ENCODE data around the gene IKZF4. TPM values are rescaled to one million over a fixed set of nuclear protein-coding genes. Genes with fewer than 3 reads are reported as not detected.

The IKZF4 gene
- total and polyA plus RNA-seq, 2 of the 8 experiments (the other 6 are each of a cell fraction or from before 2014, with no cell fraction given) = 8.0 to 13.3 TPM

GRCh38 chr12:56037161-56037560 is 16.3 kb downstream of the IKZF4 start:
- no peak overlapping the region for H2AFZ ChIP-seq (ENCODE audit: low read length)
- ChIA-PET CTCF (ENCODE audit: partially characterized antibody) (interaction anchor here (0.5 to 5.1 kb wide), 4 partner anchors 7 to 1036 kb away, joined by 3 to 54 read pairs (median 4); partner anchors contain the start of gene SUOX), POLR2A (ENCODE audit: partially characterized antibody) (interaction anchor here (0.8 to 5.2 kb wide), 7 partner anchors 8 to 80 kb away, joined by 3 to 46 read pairs (median 3); partner anchors contain the start of genes ERBB3, IKZF4 and ZC3H10)
- FAIRE-seq (no peak), DNase-seq (ENCODE audit: low read depth in 1 of 2, low spot score in 2 of 2) (no peak)
- no peak overlapping the region for H2BK20ac ChIP-seq (ENCODE audit: low read length)
- no peak overlapping the region for H3K14ac ChIP-seq (ENCODE audit: insufficient read length)
- no peaks in the 10 kb centered on the region; a peak in 1 of 4 replicates for H3K9me3 ChIP-seq (ENCODE audit: insufficient read depth in 2 of 2, low read depth in 1 of 2, low read length in 1 of 2)
- no peak overlapping the region for H3K23ac ChIP-seq (ENCODE audit: insufficient read length)
- no peak overlapping the region for H2BK12ac ChIP-seq (ENCODE audit: low read depth, low read length)
- no peaks in the 10 kb centered on the region for H4K20me1 ChIP-seq (replicated peaks in 1 of 2; ENCODE audit: control insufficient read depth in 1 of 2, insufficient read depth in 2 of 2, low read length in 2 of 2)
- H3K9ac ChIP-seq (replicated peaks in 1 of 4; ENCODE audit: extremely low read depth in 1 of 4, low read depth in 3 of 4, low read length in 3 of 4) = no peak overlapping the region
- no peak overlapping the region for H2BK5ac ChIP-seq (ENCODE audit: low read depth, low read length)
- no peak overlapping the region for H3K4ac ChIP-seq (replicated peaks; ENCODE audit: insufficient read length, low read depth, low read length)
- no peak overlapping the region for H3K56ac ChIP-seq (replicated peaks; ENCODE audit: insufficient read length, low read depth, low read length)
- H2BK15ac ChIP-seq (ENCODE audit: low read length) = no peak overlapping the region
- H3K4me2 ChIP-seq (ENCODE audit: insufficient read depth in 1 of 2, low read depth in 2 of 2, low read length in 2 of 2) = no peak overlapping the region
- no peak overlapping the region for H2BK120ac ChIP-seq (replicated peaks; ENCODE audit: low read depth, low read length)
- H3K79me2 ChIP-seq (ENCODE audit: control insufficient read depth in 1 of 2, insufficient read depth in 2 of 2, low read length in 2 of 2) = peaks cover 0 to 2% of the 10 kb centered on the region in 2 experiments; a peak in 2 of 4 replicates
- no peaks in the 10 kb centered on the region for H3K27me3 ChIP-seq (replicated peaks in 1 of 4; ENCODE audit: control insufficient read depth in 3 of 4, extremely low read depth in 1 of 4, insufficient read depth in 3 of 4, low read length in 3 of 4)
- no peak overlapping the region for H4K8ac ChIP-seq (ENCODE audit: extremely low read depth, insufficient read depth, low read length)
- peaks cover 8 to 28% (median 21%) of the 10 kb centered on the region in 4 experiments; a peak in 6 of 8 replicates for H3K36me3 ChIP-seq (ENCODE audit: control insufficient read depth in 2 of 4, insufficient read depth in 4 of 4, low read length in 3 of 4)
- no peak overlapping the region for H3K18ac ChIP-seq (ENCODE audit: extremely low read depth, low read length)
- TF ChIP-seq CREB1 (IDR thresholded peaks at IDR 0.05) = no peak
- TF ChIP-seq USF2 (IDR thresholded peaks at IDR 0.05; ENCODE audit: low read length) = no peak
- TF ChIP-seq SUZ12 (IDR thresholded peaks at IDR 0.05; ENCODE audit: low read length) = no peak
- TF ChIP-seq EZH2 (IDR thresholded peaks at IDR 0.05; ENCODE audit: low read depth, low read length, severe bottlenecking) = no peak
- no peak for TF ChIP-seq POLR2A (IDR thresholded peaks at IDR 0.05; ENCODE audit: control extremely low read depth in 1 of 2, low read depth in 2 of 2, low read length in 2 of 2)
- no peak for TF ChIP-seq SP4 (IDR thresholded peaks at IDR 0.05; ENCODE audit: low read length)
- TF ChIP-seq SP2 (IDR thresholded peaks at IDR 0.05; ENCODE audit: low read length) = no peak
- TF ChIP-seq SAP30 (IDR thresholded peaks at IDR 0.05; ENCODE audit: insufficient read depth, insufficient replicate concordance, low read length) = no peak
- H3K79me1 ChIP-seq (ENCODE audit: low read depth, low read length) = no peaks in the 10 kb centered on the region; the same call in 1 of the 2 replicates
- H4K5ac ChIP-seq (ENCODE audit: insufficient read length, low read depth, low read length) = no peak overlapping the region
- H4K91ac ChIP-seq (replicated peaks; ENCODE audit: insufficient read length, low read length) = no peak overlapping the region
- no peak overlapping the region for H3K27ac ChIP-seq (ENCODE audit: low read depth, low read length)
- 96% methylated on average over 2 of the region's 2 CpGs; no CpG with 5 or more reads in 1 of the 2 experiments for WGBS, 2 experiments (ENCODE audit: extremely low coverage in 1 of 2, insufficient coverage in 1 of 2, insufficient read length in 1 of 2, insufficient replicate concordance in 2 of 2, low coverage in 1 of 2, low lambda C conversion rate in 2 of 2, missing lambda C conversion rate in 1 of 2)
- no peak overlapping the region for H2AK5ac ChIP-seq (ENCODE audit: low read depth, low read length)
- H3K4me1 ChIP-seq (replicated peaks in 1 of 4; ENCODE audit: control insufficient read depth in 3 of 4, insufficient read depth in 4 of 4, low read length in 3 of 4) = peaks cover 0 to 3% (median 0%) of the 10 kb centered on the region in 4 experiments; a peak in 1 of 7 replicates
- no peak overlapping the region for H3K4me3 ChIP-seq (ENCODE audit: extremely low read depth in 1 of 4, insufficient read depth in 2 of 4, low read depth in 3 of 4, low read length in 4 of 4)
- H3K23me2 ChIP-seq (ENCODE audit: low read depth, low read length) = no peaks in the 10 kb centered on the region

Data from H1 (cell line).